Brain microvascular endothelial cell (primary cell): ENCODE data around the gene MRPS16.

Source experiments
- DNase-seq: peaks from one replicate; pipeline ENCODE4 v3.0.0-alpha.2; 2020
- H3K27ac ChIP-seq: fragments of 250-450 bp; sonication (Bioruptor Pico); 2 replicates; pipeline ENCODE4 v1.5.1; 2020; ENCODE audit warnings: mild to moderate bottlenecking, moderate library complexity
- H3K27me3 ChIP-seq: fragments of 250-450 bp; sonication (Bioruptor Pico); replicated peaks from 2 replicates; pipeline ENCODE4 v1.5.1; 2020; ENCODE audit warnings: mild to moderate bottlenecking
- H3K36me3 ChIP-seq: fragments of 250-450 bp; sonication (Bioruptor Pico); replicated peaks from 2 replicates; pipeline ENCODE4 v1.5.1; 2020; ENCODE audit warnings: mild to moderate bottlenecking
- H3K4me3 ChIP-seq: 2 replicates; pipeline ENCODE4 v1.5.1; 2011; ENCODE audit warnings: low read depth, mild to moderate bottlenecking, control low read depth, low read length, moderate library complexity
- in situ Hi-C: cut with HindIII; loops from 2 replicates; pipeline ENCODE4 v1.10.0; 2017; ENCODE audit warnings: low sequenced_read_pairs, low pct_ligation_motif_present
- TF ChIP-seq, protein P1 (sequence below): IDR thresholded peaks from 2 replicates; pipeline ENCODE4 v1.5.1; 2011; ENCODE audit warnings: low read depth, mild to moderate bottlenecking, moderate library complexity, low read length, control low read depth, inconsistent platforms; ENCODE audit errors: missing control alignments

MRPS16 gene

DNA sequence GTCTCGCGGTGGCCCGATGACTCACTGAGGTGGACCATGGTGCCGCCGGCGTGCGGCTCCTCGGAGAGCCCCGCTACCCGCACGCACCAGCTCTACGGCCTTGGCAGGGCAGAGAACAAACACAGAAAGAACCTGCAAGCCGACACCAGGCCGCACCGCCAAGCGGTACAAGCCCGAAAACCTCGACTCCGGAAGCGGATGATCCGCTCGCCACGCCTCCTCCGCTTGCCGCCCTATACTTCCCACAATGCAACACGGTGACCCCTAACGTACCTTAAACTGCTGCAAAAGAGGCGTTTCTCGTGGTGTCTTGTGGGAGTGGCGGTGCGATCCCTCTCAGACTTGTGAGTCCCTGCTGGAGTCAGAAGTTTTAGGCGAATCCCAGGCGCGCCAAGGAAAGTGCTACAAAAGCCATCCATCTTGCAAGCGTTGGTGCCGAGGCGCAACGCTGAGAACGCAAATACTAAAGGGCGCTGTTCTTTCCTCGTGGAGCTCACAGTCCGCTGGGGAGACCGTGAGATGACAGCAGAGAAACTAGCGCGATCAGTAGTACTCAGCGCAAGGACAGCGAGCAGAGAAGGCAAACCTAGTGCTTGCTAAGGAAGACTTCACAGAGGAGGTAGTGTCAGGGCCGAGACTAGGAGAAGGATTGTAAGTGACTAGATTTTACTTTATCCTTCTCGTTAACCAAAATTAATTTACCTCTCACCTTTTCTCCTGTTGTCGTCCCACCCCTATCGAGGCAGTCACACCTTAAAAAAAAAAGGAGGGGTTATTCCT is at the start of gene MRPS16:
Gene MRPS16, minus strand, starts transcription at position 200 of the 780 bp plus-strand sequence. Its CDS starts 162 bp downstream, at position 38.
- Histone ChIP-seq H3K4me3 (peak within 1 kb of the TSS; percentile 98), H3K36me3 (no peaks in the 10 kb centered on the region), H3K27me3 (no peaks in the 10 kb centered on the region), H3K27ac (peak within 1 kb of the TSS; percentile 95)
- in situ Hi-C loops: no loop called here
- TF ChIP-seq, protein P1, sequence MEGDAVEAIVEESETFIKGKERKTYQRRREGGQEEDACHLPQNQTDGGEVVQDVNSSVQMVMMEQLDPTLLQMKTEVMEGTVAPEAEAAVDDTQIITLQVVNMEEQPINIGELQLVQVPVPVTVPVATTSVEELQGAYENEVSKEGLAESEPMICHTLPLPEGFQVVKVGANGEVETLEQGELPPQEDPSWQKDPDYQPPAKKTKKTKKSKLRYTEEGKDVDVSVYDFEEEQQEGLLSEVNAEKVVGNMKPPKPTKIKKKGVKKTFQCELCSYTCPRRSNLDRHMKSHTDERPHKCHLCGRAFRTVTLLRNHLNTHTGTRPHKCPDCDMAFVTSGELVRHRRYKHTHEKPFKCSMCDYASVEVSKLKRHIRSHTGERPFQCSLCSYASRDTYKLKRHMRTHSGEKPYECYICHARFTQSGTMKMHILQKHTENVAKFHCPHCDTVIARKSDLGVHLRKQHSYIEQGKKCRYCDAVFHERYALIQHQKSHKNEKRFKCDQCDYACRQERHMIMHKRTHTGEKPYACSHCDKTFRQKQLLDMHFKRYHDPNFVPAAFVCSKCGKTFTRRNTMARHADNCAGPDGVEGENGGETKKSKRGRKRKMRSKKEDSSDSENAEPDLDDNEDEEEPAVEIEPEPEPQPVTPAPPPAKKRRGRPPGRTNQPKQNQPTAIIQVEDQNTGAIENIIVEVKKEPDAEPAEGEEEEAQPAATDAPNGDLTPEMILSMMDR: no peak
- peak; percentile 97 for DNase-seq

DNA sequence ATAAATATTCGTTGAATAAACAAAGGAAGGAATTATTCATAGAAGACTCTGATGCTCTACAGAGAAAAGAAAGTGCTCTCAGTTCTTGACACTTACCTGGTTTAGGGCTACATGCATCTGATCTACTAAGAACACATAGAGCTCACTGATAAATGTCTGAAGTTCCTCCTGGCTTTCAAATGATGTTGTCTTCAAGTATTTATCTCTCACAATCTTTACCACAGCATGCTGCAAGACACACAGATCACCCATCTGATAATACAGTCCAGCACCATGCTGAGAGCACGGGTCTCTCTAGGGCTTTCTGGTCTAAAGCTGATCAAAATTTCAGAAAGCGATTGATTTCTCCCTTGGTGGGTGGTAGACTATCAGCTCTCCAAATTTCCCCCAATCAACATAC is 44.5 kb upstream of the MRPS16 start:
- in situ Hi-C loops: no loop called here
- TF ChIP-seq, protein P1: no peak

DNA sequence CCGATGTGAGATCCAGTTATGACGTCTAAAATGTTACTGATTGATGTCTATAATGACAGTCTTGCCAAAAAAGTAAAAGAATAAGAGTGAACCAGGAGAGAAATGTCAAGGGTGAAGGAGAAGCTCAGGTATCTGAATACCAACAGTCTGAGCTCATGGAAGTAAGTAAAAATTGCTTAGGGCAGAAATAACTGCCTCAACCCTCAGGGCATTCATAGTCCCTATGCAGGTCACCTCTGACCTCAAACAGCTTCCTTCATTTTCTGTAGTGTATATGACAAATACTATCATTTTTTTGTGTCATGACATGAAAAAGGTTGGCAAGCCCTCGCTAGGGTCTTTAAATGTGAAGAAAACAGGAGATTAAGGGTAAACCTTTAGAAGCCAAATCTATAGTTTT is 41.0 kb upstream of the MRPS16 start:
- TF ChIP-seq, protein P1: no peak
- peaks cover 4% of the 10 kb centered on the region for H3K27me3 ChIP-seq
- no peaks in the 10 kb centered on the region for H3K36me3 ChIP-seq
- no peak overlapping the region for H3K4me3 ChIP-seq
- H3K27ac ChIP-seq: no peak overlapping the region
- in situ Hi-C loops: no loop called here
- DNase-seq: no peak

More for the DNA sequence above, 44.5 kb upstream of the MRPS16 start:
- H3K27ac ChIP-seq: no peak overlapping the region
- H3K27me3 ChIP-seq: peaks cover 4% of the 10 kb centered on the region
- no peak for DNase-seq
- H3K36me3 ChIP-seq: no peaks in the 10 kb centered on the region
- no peak overlapping the region for H3K4me3 ChIP-seq

DNA sequence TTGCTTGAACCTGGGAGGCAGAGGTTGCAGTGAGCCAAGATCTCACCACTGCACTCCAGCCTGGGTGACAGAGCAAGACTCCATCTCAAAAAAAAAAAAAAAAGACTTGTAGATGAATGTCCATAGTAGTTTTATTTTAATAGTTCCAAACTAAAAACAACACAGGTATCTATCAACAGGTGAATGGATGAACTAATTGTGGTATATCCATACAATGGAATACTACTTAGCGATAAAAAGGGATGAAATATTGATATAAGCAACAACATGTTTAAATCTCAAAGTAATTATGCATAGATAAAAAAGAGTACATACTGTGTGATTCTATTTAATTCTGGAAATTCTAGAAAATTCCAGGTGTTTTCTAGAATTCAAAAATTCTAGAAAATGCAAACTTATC is 37.5 kb upstream of the MRPS16 start:
- in situ Hi-C loops: no loop called here
- TF ChIP-seq, protein P1: no peak
- no peak overlapping the region for H3K27ac ChIP-seq
- no peak for DNase-seq
- H3K36me3 ChIP-seq: no peaks in the 10 kb centered on the region
- no peaks in the 10 kb centered on the region for H3K27me3 ChIP-seq
- no peak overlapping the region for H3K4me3 ChIP-seq

DNA sequence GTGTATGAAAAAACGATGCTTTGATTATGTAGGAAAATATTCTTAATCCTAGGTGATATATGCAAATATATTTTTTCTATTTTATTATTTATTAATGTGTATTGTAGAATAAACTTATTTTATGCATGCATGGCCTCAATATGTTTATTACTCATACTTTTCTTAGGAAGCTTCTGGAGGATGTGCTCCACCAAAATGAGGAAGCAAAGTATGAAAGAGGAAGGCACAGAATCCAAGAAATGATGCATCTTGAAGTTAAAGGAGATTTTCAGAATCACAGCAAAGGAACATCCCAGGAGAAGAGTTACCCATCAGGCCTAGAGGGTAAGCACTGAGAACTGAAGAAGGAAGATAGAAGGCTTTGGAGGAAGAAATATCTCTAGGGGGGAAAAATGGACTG is 35.0 kb upstream of the MRPS16 start:
- Histone ChIP-seq H3K36me3 (no peaks in the 10 kb centered on the region), H3K27ac (no peak overlapping the region), H3K27me3 (no peaks in the 10 kb centered on the region), H3K4me3 (no peak overlapping the region)
- in situ Hi-C loops: no loop called here
- no peak for DNase-seq
- TF ChIP-seq, protein P1: no peak

DNA sequence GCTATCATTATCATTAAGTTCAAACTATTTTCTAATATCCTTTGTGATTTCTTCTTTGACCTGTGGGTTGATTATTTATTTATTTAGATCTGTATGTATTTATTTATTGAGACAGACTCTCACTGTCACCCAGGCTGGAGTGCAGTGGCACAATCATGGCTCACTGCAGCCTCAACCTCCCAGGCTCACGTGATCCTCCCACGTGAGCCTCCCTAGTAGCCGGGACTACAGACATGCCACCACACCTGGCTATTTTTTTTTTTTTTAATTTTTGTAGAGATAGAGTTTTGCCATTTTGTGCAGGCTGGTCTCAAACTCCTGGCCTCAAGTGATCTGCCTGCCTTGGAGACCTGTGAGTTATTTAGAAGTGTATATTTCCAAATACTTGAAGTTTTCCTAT is 28.7 kb upstream of the MRPS16 start:
- Histone ChIP-seq H3K27me3 (no peaks in the 10 kb centered on the region), H3K4me3 (no peak overlapping the region), H3K27ac (no peak overlapping the region), H3K36me3 (no peaks in the 10 kb centered on the region)
- no peak for DNase-seq
- in situ Hi-C loops: no loop called here
- TF ChIP-seq, protein P1: no peak
